Motor neuron (in vitro differentiated cells): ENCODE results near the gene VSIG4. TPM values are rescaled to one million over a fixed set of nuclear protein-coding genes. Genes with fewer than 3 reads are reported as not detected.
"Not testable (repeated sequence)": the region's sequence is repeated elsewhere in the genome, so short reads cannot be mapped to it uniquely, and the experiment has no call there.

Source experiments
- ATAC-seq, 8 experiments: fragments of 200-7000 bp; cut with Tn5 transposase; replicated peaks in 6 of 8; 2 replicates each; pipeline ENCODE4 v1.8.0; 2021; ENCODE audit warnings: mild to moderate bottlenecking in 8 of 8, moderate library complexity in 8 of 8
- H3K27ac ChIP-seq, 2 donors: fragments of 250-450 bp; sonication (Bioruptor Pico); 2 replicates each; pipeline ENCODE4 v1.9.0; 2021; ENCODE audit warnings: antibody characterized with exemption in 2 of 2, mild to moderate bottlenecking in 2 of 2, moderate library complexity in 1 of 2
- H3K4me1 ChIP-seq, 2 donors: fragments of 250-450 bp; sonication (Bioruptor Pico); replicated peaks in 1 of 2; 2 replicates each; pipeline ENCODE4 v1.6.1; 2021; ENCODE audit warnings: antibody characterized with exemption in 2 of 2, mild to moderate bottlenecking in 2 of 2, moderate library complexity in 1 of 2
- H3K4me3 ChIP-seq, 5 donors: fragments of 250-450 bp; sonication (Bioruptor Pico); 2 replicates each; pipeline ENCODE4 v1.9.0; 2021; ENCODE audit warnings: antibody characterized with exemption in 5 of 5, mild to moderate bottlenecking in 5 of 5, moderate library complexity in 4 of 5
- WGBS, 10 experiments: fragments of 450-650 bp; shearing (Covaris generic); methylation state at CpG; one replicate each; pipeline ENCODE4 v1.0.0; 2022; 5-methylcytosine and 5-hydroxymethylcytosine counted together
- in situ Hi-C, 9 experiments: fragments of 400-800 bp; cut with MboI; loops; one replicate each; pipeline ENCODE4 v1.15.0; 2021; ENCODE audit warnings: low sequenced_read_pairs in 9 of 9, low pct_unique_long_range_greater_than_20kb in 2 of 9; ENCODE audit not compliant: unreplicated experiment in 9 of 9
- total RNA-seq, 8 experiments: library from RNA; unstranded; fragments of 300-600 nt; gene quantifications; 2 replicates each; pipeline versions ENCODE4 v1.2.3 to v1.2.4, GENCODE V29; 2022

Gene VSIG4, protein sequence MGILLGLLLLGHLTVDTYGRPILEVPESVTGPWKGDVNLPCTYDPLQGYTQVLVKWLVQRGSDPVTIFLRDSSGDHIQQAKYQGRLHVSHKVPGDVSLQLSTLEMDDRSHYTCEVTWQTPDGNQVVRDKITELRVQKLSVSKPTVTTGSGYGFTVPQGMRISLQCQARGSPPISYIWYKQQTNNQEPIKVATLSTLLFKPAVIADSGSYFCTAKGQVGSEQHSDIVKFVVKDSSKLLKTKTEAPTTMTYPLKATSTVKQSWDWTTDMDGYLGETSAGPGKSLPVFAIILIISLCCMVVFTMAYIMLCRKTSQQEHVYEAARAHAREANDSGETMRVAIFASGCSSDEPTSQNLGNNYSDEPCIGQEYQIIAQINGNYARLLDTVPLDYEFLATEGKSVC
- total RNA-seq, result under 1 TPM in 1 of 8 experiments, not detected in 7; 0.42 TPM

DNA sequence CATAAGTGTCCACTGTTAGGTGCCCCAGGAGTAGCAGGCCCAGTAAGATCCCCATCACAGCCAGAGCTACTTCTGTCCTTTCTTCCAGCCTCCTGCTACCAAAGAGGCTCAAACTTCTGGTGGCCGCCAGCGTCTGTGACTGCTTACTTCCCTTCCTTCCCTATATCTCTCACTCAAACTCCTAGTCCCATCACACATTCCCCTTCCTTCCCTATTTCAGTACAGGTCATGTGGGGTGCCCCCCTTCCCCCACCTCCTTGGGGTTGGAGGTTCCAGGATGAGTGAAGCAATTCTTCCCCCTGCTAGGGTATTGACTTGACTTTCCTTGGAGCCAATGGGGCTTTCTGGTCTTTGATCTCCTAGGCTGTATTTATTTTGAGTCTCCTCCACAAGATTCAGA lies at the start of gene VSIG4:
Gene VSIG4, minus strand, starts transcription at position 137 of the 400 bp plus-strand sequence. Its CDS starts 82 bp downstream, at position 55.
- WGBS, 10 experiments, result 82% methylated on average over 2 of the region's 2 CpGs; no CpG with 5 or more reads in 9 of the 10 experiments
- Histone ChIP-seq H3K4me3 (no peak within 1 kb of the TSS), H3K4me1 (no peaks in the 10 kb centered on the region), H3K27ac (no peak within 1 kb of the TSS)
- no peak for ATAC-seq
- in situ Hi-C loops, result no loop called here

DNA sequence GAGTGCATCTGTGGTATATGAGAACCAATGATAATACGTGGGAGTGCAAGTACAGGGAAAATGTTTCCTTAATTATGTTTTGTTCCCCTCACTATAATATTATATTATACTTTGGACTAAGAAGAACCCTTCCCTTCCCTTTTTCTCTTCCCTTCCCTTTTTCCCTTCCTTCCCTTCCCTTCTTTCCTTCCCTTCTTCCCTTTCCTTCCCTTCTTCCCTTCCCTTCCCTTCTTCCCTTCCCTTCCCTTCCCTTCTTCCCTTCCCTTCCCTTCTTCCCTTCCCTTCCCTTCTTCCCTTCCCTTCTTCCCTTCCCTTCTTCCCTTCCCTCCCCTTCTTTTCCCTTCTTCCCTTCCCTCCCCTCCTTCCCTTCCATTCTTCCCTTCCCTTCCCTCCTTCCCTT lies 36.9 kb upstream of the VSIG4 start:
- 0 to 20% (median 0%) methylated on average over 1 of the region's 1 CpG; no CpG with 5 or more reads in 7 of the 10 experiments for WGBS, 10 experiments
- H3K4me3 ChIP-seq, result no peak overlapping the region
- no peak for ATAC-seq
- no peaks in the 10 kb centered on the region for H3K4me1 ChIP-seq
- in situ Hi-C loops, result no loop called here
- no peak overlapping the region for H3K27ac ChIP-seq

DNA sequence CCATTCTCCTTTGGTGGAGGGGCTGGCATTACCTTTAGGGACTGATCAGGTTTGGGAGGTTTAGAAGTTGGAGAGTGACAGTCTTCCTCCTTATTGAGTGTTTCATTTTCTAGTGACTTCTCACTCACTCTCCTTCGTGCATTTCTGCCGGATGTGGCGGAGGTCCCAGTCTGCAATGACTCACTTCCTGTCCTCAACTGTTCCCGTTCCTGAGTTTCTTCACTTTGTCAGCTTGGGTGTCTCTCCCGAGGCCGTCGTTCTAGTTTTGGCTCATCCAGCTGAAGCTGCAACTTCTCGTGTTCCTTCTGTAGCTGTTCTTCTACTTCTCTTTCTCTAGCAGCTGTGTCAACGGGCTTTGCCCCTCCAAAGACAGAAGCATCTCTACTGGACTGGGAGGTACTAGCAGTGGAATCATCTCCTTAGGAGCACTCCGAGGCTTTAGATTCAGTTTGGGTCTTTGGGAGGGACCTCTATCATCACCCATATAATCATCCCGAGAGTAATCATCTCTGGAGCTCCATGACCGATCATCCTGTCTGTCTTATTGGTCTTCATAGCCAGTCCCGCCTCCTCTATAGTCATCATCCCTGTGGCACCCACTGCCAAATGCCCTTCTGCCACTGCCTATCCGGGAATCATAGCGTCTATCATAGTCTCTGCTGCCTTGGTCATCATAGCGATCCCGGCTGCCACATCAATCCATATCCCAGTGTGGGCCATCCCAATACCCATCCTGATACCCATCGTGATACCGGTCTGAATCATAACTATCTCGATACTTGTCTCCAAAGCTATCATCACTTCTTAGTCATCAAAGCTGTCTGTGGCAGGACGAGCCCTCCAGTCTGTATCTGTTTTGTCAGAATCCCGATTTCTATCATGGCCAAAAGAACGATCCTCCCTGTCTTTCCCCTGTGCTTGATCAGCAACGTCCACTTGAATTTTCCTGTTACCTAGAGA lies 35.3 kb upstream of the VSIG4 start:
- no peak overlapping the region for H3K4me3 ChIP-seq
- H3K4me1 ChIP-seq, result no peaks in the 10 kb centered on the region
- ATAC-seq, result no peak
- in situ Hi-C loops, result no loop called here
- WGBS, 10 experiments, result 21 to 100% (median 89%) methylated on average over 1 to 8 of the region's 24 CpGs; no CpG with 5 or more reads in 3 of the 10 experiments
- H3K27ac ChIP-seq, result no peak overlapping the region

DNA sequence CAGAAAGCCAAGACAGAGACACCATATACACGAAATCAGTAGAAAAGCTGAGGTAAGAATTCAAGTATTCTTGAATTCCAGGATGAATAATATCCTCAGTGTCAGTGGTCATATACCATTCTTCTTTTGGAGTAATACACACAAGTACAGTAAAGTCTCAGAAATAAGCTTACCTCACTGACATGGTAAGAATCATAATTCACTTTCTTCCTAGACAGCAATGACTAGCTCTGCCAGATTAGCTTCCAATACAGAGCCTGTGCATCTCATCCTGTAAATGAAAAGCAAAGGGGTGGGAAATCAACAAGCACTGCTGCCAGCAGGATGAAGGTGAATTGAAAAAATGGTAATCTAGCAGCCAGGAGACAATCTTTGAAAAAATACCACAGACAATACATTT lies 31.2 kb upstream of the VSIG4 start:
- in situ Hi-C loops, result no loop called here
- ATAC-seq, result peak in 2 of 8 experiments; percentile 28 to 60
- H3K27ac ChIP-seq, result no peak overlapping the region
- no peak overlapping the region for H3K4me3 ChIP-seq
- H3K4me1 ChIP-seq, result no peaks in the 10 kb centered on the region
- 0 to 80% (median 39%) methylated on average over 1 of the region's 1 CpG; no CpG with 5 or more reads in 6 of the 10 experiments for WGBS, 10 experiments

- 42% methylated on average over 4 of the region's 4 CpGs; no CpG with 5 or more reads in 9 of the 10 experiments for WGBS, 10 experiments
- Histone ChIP-seq H3K27ac (no peak overlapping the region), H3K4me1 (no peaks in the 10 kb centered on the region), H3K4me3 (no peak overlapping the region)
- in situ Hi-C loops, result no loop called here
- ATAC-seq, result no peak
These were observed 24.4 kb upstream of the VSIG4 start for GRCh38 chrX:66064261-66064660.

DNA sequence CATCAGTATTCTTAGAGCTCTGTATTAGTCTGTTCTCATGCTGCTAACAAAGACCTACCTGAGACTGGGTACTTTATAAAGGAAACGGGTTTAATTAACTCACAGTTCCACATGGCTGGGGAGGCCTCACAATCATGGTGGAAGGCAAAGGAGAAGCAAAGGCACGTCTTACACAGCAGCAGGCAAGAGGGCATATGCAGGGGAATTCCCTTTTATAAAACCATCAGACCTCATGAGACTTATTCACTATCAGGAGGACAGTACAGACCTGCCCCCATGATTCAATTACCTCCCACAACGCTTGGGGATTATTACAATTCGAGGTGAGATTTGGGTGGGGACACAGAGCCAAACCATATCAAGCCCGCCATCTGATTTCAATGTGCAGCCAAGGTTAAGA lies 17.1 kb upstream of the VSIG4 start:
- in situ Hi-C loops, H3K27ac ChIP-seq, H3K4me1 ChIP-seq, H3K4me3 ChIP-seq, ATAC-seq: not testable (repeated sequence)
- WGBS, 10 experiments, result 33% methylated on average over 3 of the region's 5 CpGs; no CpG with 5 or more reads in 9 of the 10 experiments

GRCh38 chrX:66054978-66055377 lies 15.1 kb upstream of the VSIG4 start:
- Histone ChIP-seq H3K4me1 (no peaks in the 10 kb centered on the region), H3K4me3 (no peak overlapping the region), H3K27ac (no peak overlapping the region)
- 72% methylated on average over 2 of the region's 4 CpGs; no CpG with 5 or more reads in 9 of the 10 experiments for WGBS, 10 experiments
- in situ Hi-C loops, result no loop called here
- ATAC-seq, result no peak

GRCh38 chrX:66053414-66053813 lies 13.5 kb upstream of the VSIG4 start:
- WGBS, 10 experiments, result no CpG with 5 or more reads among the region's 1 CpG
- Histone ChIP-seq H3K4me1 (no peaks in the 10 kb centered on the region), H3K27ac (no peak overlapping the region), H3K4me3 (no peak overlapping the region)
- no peak for ATAC-seq
- in situ Hi-C loops, result no loop called here

GRCh38 chrX:66051980-66052379 lies 12.1 kb upstream of the VSIG4 start:
- Histone ChIP-seq H3K4me3 (no peak overlapping the region), H3K27ac (no peak overlapping the region), H3K4me1 (no peaks in the 10 kb centered on the region)
- in situ Hi-C loops, result no loop called here
- ATAC-seq, result no peak
- 39 to 80% methylated on average over 1 to 3 of the region's 3 CpGs; no CpG with 5 or more reads in 8 of the 10 experiments for WGBS, 10 experiments

DNA sequence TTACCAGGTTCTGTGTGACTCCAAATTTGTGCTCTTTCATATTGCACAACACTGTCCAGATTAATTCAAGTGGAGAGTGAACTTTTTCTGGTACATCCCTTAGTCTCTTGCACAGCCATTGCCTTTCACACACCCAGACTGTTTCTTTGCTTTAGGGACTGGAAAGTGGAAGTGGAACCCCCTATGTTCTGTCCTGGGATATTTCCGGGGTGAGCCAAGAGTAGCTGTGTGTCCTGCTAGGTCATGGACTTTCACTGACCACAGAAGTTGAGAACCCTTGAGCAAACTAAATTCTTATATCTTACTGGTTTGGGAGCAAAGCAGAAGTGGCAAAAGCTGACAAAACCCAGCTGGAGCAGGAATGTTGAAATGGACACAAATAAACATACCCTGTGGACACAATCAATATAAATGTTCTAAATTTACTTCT lies 10.3 kb upstream of the VSIG4 start:
- no peak overlapping the region for H3K4me3 ChIP-seq
- H3K27ac ChIP-seq, result no peak overlapping the region
- 86% methylated on average over 1 of the region's 1 CpG; no CpG with 5 or more reads in 9 of the 10 experiments for WGBS, 10 experiments
- ATAC-seq, result no peak
- no peaks in the 10 kb centered on the region for H3K4me1 ChIP-seq
- in situ Hi-C loops, result no loop called here

DNA sequence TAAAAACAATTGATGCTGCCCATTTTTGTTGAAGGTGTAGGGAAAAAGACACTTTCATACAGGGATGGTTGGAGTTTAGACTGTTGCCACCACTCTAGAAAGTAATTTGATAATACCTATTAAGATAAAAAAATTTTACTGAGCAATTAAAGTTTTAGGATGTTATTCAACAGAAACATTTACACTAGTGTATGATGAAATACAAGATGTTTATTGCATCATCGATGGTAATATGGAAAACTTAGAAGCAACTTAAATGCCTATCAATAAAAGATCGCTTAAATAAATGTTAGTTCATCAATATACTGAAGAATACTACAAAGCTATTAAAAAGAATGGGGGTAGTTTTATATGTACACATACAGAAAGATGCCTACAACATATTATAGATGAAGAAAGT lies 9.2 kb upstream of the VSIG4 start:
- in situ Hi-C loops, result no loop called here
- no peak overlapping the region for H3K27ac ChIP-seq
- H3K4me3 ChIP-seq, result no peak overlapping the region
- no peaks in the 10 kb centered on the region for H3K4me1 ChIP-seq
- WGBS, 10 experiments, result 0 to 100% (median 43%) methylated on average over 1 to 2 of the region's 2 CpGs; no CpG with 5 or more reads in 3 of the 10 experiments
- ATAC-seq, result no peak

DNA sequence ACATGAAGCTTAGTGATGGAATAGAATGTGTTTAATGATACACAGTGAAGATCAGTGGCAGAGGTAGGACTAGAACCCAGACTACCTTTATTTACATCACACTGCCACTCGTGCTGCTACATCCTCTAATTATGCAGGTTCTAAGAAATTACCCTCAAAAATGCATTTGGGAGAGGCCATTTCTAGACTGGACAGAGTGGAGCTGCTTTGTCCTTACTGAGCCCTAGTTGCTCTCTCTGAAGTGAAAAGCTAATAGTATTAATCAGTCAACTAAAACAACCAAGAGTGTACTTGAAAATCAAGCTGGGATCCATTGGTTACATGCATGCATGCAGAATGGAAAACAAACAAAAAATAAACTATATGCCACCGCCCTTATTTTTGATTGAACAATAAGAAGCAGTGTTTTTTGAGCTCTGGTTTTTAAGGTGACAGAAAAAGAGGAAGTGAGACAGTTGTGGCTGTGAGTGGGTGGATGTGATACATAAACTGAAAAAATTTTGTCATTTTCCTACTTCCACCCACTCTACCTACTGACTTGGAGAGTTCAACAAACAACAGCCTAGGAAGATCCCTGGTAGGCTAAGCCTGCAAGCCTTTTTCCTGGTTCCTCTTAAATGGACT lies 6.8 kb upstream of the VSIG4 start:
- H3K4me3 ChIP-seq, result no peak overlapping the region
- ATAC-seq, result no peak

DNA sequence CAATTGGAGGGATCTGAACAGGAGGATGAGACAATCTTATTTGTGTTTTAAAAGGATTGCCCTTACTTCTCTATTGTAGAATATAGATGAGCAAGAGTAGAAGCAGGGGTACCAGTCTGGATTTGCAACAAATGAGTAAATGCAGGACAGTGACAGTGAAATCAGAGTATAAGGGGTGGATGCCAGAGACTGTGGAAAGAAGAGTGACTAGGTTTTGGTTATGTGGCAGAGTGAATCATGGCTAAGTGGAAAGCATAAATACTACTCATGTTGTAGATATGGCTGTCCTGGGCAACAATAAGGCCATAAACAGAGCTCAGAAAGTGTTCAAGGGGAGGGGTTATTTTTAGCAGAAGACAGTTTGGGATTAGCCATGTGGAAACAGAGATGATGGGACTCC lies 6.0 kb upstream of the VSIG4 start:
- in situ Hi-C loops, result no loop called here
- no peak overlapping the region for H3K27ac ChIP-seq
- no peak for ATAC-seq
- no peaks in the 10 kb centered on the region for H3K4me1 ChIP-seq
- no peak overlapping the region for H3K4me3 ChIP-seq

More for the DNA sequence above, 6.8 kb upstream of the VSIG4 start:
- in situ Hi-C loops, result no loop called here
- WGBS, 10 experiments, result 0 to 100% (median 47%) methylated on average over 1 to 2 of the region's 2 CpGs; no CpG with 5 or more reads in 6 of the 10 experiments
- Histone ChIP-seq H3K4me1 (no peaks in the 10 kb centered on the region), H3K27ac (no peak overlapping the region)
